GM19099 (cell line): Measurements from ENCODE around the gene TMEM252.

Source experiments
- POLR2A ChIP-seq: IDR thresholded peaks from 3 replicates; pipeline ENCODE4 v1.6.1; 2011; ENCODE audit warnings: low read depth; ENCODE audit not compliant: insufficient read length; ENCODE audit errors: extremely low read depth

The TMEM252 gene

DNA sequence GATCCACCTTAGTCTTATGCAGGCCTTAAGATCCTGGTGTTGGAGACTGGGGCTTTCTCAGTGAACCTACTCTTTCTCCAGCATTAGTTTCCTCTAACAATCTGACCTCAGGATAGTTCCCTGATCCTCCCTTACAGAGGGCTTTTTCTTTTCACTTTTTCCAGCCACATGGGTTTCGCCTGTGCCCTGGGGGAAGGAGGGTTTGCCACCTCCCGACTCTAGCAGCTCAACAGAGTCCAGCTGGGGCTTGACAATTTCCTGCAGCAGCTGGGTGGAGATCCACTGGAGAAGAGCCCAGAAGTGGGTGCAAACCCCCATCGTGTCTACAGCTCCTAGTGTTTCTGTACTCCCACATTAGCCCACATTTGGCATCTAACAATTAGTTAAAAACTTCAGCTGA lies 7.6 kb upstream of the TMEM252 start:
- no peak for TF ChIP-seq POLR2A

DNA sequence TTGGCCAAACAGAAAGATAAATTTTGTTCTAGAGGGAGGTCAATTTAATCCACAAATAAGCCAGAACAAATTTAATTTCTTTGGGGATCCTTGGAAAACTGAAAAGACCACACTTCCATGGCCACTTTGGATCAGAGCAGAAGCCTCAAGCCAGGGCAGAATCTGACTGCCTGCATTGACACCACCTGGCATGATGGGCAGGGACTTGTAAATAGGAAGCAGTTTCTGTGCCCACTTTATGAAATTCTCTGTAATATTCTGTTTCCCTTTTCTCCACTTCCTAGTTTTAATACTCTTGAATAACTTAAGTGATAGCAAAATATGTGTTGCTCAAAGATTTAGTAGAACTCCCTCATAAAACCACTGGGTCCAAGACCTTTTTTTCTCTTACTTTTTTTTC lies 6.7 kb upstream of the TMEM252 start:
- TF ChIP-seq POLR2A, result no peak

DNA sequence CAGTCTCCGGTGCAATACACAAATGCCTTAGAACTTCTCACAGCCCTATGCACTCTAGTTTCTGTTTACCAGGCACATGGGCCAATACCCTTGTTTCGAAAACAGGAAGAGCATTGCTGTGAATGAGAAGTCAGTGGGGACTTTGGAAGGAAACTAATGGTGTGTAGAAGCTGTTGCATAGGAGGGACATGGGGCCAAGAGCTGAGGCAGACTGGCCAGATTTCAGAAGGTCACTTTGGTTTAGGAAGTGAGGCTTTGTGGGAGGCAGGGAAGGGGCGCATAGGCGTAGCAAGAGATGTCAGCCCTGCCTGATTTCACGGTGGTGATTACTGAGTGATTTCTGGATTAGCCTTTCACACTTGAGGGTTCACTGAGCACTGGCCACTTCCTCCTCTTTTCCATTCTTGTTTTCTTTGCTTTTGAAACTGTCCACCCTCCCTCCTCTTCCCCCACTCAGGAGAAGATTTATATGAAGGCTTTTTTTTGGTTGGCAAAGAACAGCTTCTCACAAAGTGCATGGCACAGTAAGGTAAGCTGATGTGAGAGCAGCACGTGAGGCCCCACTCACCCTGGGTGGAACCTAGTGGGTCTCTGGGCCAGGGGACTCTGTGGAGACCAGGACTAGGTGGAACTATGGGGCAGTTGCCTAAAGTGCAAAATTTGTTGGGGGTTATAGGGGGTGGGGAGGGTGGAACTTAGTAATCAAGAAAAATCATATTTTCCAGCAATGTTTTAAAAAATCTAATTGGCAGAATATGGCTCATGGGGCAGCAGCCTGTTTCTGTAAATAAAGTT lies 6.1 kb upstream of the TMEM252 start:
- TF ChIP-seq POLR2A, result no peak

DNA sequence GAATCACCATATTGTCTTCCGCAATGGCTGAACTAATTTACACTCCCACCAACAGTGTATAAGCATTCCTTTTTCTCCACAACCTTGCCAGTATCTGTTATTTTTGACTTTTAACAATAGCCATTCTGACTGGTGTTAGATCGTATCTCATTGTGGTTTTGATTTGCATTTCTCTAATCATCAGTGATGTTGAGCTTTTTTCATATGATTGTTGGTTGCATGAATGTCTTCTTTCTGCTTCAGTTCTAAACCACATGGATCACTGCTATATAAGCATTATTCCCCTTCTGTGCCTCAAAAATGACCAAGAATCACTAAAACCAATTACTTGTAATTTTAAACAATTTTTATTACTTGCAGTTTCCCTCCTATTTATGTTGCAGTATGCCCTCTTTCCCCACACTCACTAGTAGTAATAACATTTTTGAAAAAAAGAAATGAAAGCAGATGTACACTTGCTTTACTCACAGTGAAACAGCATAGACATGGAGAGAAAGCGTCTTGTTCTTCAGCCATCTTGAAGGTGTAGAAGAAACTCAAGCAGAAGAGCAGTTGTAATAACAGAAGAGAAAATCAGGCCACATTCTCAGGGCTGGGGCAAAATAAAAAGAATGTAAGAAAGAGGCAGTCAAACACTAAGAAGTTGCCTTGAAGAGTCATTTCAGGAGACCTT lies 4.5 kb upstream of the TMEM252 start:
- TF ChIP-seq POLR2A, result no peak

DNA sequence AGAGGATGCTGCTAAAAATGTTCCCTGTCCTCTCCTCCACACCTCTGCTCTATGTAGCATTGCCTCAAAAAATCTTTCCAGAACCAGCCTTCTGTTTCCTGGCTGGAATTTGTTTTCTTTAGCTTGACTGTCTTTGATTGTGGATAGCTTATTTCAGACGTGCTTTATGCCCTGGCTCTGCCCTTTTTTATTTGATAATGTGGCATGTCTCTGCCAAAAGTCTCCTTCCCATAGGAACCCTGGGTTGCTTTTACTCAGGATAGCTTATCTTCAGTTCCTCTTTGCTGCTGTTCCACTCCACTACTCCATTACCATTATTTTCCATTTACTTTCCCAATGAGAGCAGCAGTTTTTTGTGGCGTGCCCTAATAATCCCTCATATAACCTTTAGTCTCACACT lies 885 bp upstream of the TMEM252 start:
- no peak for TF ChIP-seq POLR2A

DNA sequence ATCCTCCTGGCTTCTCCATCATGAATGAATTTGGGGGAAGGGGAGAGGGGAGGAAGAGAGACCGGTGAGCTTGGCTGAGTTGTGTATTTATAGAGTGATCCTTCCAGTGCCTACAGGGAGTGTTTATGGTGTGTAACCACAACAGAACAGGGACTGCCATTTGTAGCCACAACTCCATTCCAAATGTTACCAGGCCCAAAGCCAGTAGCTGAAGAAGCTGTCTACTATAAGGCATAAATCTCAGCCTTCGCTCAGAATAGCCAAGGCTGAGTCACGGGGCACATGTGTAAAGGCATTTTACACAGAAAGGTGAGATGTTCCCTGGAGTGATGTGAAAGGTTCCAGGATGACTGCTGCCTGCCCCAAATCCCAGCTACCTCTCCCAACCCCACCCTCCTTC lies 2.5 kb downstream of the TMEM252 start:
- TF ChIP-seq POLR2A, result no peak

DNA sequence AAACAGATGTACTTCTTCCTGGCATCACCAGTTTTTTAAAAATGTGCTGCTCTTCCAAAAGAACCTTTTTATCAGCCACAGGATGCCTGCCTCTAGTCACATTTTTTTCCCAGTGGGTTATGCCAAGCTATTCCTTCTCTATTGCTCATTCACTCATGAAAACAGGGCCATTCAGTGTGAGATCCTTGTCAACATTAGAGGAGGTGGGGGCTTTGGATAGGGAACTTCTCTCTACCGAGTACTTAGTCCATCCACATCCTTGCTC lies 3.1 kb downstream of the TMEM252 start:
- no peak for TF ChIP-seq POLR2A

DNA sequence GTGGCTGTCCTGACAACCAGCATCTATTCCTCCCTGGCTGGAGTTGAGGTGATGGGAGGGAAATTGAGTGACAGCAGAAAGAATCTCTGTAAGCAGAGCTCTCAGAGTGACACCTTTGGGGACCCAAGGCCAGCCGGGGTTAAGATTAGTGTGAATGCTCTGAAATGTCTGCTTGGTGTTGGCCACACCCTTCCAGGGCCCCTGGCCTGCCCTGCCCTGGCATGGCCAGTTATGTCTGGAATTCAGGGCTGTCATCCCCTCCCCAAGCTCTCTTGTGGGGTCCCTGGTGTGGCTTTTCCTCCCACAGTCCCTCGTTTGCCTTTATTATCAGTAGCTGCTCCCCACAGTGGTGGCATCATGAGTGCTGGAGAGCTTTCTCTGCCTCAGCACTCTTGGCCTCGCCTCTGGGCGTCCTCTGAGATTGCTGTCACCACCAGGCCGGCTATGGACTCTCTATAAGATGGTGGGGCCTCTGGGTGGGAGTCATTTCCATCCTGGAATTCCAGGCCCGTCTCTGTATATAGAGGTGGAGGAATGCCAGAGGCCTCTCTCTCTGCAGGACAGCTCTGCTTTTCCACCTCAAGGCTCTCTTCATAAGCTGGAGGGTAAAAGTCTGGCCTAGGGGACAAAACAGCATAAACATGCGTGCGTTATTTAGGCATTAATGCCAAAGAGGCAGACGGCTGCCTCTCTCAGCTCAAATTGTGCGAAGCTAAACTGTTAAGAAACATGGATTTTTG lies 3.6 kb downstream of the TMEM252 start:
- no peak for TF ChIP-seq POLR2A

DNA sequence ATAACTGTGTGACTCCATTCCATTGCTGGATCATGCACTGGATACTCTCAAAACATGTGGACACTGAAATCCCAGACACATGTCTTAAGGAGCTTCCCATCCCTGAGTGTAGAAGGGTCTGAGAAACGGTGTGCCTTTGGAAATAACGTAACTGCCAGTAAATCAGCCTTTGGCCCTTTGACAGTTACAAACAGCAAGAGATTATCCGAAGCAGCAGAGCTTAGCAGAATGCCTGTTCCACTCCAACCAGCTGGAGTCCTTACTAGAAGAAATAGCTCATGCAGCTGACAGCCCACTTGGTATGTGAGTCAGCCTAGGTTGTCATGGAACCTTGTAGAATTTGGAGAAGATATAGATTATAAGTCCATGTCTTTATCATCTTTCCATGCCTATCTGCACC lies 7.0 kb downstream of the TMEM252 start:
- no peak for TF ChIP-seq POLR2A

DNA sequence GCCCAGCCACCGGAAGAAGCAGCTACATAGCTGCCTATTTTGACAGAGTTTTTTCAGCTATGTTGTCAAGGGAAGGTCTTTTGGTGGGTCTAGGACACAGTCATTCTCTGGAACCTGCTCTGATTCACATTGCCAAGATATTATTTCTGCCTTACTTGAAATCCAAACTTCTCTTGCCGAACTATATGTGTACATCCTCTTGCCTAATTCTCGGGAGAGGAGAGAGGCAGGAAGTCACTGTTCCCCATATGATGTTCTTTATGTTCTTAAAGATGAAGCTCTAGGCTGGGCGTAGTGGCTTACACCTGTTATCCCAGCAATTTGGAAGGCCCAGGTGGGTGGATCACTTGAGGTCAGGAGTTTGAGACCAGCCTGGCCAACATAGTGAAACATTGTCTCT lies 8.6 kb downstream of the TMEM252 start:
- no peak for TF ChIP-seq POLR2A

DNA sequence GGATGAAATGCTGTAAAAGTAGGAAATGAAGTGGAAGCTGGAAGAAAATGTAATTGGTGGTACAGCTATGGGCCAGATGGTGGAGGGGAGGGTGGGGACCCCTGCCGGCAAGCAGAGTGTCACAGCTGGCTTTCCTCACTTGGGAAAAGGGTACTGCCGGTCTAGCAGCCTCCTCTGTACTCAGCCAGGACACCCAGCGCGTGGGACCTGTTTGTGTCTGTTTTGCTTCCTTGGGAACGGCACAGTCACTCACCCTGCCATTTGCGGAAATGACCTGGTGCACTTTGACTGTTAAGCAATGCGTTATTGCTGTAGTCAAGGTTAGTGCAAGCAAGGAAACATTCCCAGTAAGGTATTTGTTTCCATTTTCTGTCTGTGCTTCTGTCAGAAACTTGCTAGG lies 10.1 kb downstream of the TMEM252 start:
- no peak for TF ChIP-seq POLR2A

DNA sequence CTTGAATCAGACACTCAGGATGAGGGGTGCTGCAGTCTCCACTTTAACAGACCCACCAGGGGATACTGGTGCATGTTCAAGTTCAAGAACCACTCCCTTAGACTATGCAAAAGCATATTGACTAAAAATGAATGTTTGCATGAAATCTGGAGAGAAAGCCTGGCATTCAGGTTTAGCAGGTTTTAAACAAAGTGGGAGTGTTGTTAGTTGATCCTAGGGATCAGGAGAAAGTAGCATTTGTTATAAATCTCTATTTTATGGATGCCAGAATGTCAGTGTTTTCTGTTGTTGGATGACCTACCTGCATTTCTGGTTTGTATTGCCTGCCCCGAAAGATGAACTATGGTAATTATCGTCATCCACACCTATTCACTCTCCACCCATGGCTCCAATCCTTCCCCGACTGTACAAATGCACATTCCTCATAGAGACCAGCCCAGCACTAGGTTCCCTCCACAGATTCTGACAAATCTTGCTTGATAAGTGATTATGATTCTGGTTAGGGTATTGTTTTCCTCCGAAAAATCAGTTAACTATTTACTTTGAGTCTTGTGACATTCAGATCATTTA lies 17.2 kb downstream of the TMEM252 start:
- TF ChIP-seq POLR2A, result no peak

DNA sequence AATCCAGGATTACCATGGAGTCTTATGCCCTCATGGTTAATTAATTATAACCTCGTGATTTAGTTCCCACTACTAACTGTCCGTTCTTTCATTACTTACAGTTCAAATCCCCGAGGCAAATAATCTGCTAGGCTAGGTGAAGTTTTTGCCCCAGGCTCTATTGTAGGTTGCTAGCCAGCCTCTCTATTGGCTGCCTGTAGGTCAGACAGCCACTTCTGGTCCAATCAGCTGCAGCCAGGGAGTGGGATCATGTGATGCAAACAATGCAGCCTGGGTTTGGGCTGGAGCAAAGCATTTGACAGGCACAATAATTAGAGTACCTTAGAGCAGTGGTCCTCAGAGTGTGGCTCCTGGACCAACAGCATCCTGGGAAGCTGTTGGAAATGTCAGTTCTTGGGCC lies 17.7 kb downstream of the TMEM252 start:
- no peak for TF ChIP-seq POLR2A

DNA sequence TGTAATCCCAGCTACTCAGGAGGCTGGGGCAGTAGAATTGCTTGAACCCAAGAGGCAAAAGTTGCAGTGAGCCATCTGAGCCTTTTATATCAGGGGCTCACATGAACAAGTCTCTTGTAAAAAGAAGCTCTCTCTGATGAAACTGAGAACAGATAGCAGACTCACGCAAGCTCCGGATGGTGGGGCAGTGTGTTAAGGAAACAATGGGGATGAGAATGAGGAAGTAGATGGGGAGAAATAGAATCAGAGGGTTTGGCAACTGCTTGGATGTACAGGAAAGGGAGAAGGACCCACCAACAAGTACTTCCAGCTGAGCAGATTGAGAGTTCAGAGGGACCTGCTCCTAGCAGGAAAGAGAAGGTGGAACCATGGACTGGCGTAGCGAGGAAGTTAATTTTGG lies 18.6 kb downstream of the TMEM252 start:
- no peak for TF ChIP-seq POLR2A

DNA sequence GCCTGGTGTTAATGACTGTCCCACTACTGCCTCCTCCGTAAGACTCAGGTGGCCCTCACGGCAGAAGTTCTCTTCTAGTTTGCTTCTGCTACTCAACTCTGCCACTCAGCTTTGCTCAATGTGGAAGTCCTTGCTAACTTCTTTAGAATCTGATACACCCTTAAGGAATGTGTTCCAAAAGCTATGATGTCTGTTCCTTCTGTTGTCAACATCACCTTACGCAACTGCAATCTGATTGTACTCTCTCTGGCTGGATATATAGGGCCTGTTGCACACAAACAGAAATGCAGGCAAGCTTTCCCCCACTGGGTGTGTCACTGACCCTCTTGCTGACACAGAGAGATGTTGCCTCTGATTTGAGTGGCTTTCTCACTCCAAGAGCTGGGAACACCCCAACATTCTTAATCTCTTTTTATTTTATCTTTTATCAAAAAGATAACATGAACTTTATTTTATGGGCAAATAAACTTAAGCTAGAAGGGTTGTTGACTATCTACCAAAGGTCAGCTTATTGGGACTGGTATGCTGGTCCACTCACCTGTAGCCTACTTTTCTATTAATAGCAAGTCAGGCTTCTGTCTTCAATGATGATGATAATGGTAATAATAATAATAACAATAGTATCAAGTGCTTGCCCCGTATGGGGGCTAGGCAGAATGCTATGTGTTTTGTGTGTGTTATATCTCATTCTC lies 25.2 kb downstream of the TMEM252 start:
- TF ChIP-seq POLR2A, result no peak
